Mucosa of descending colon (tissue), 3 donors: ENCODE results near the gene SYNPO2L. TPM values are rescaled to one million over a fixed set of nuclear protein-coding genes. Genes with fewer than 3 reads are reported as not detected.

ENCODE experiments used
- total RNA-seq, 3 donors: library from RNA; stranded (reverse); fragmentation: NEBNext Ultra II Directional in 2 of 3; extraction: Animal tissue kit (Norgen Biotek cat#: 25700) in 2 of 3; gene quantifications; one replicate each; pipeline versions ENCODE4 v1.2.1 to v1.2.4, GENCODE V29; 2021 to 2023
- donor health status: DM: no; HTN: no; CAD: no; lungs with moderate emphysema.
- donor health status: DM: no; HTN: no; CAD: no.
- donor health status: DM: no; HTN: yes; CAD: no.

The SYNPO2L gene
- total RNA-seq, 3 donors from 2014 or later = 0.05 TPM; not detected in 2

Other genes starting within 250 kb of the SYNPO2L start
- gene ANXA7, start 242.0 kb downstream of the SYNPO2L start, total RNA-seq = 100 to 1,000 TPM in 1 of 3 donors, 10 to 100 TPM in 2; 93.7 to 106 (median 99.9) TPM
- gene MSS51, start 222.5 kb downstream of the SYNPO2L start, total RNA-seq = 1 to 10 TPM; 1.8 to 2.8 (median 2.7) TPM
- gene PPP3CB, start 160.0 kb downstream of the SYNPO2L start, total RNA-seq = 10 to 100 TPM; 25.8 to 79.6 (median 27.3) TPM
- gene USP54, start 64.7 kb downstream of the SYNPO2L start, total RNA-seq = 100 to 1,000 TPM in 2 of 3 donors, 10 to 100 TPM in 1; 97.0 to 149 (median 109) TPM
- not detected for gene MYOZ1, start 14.6 kb downstream of the SYNPO2L start, total RNA-seq
- 10 to 100 TPM in 1 of 3 donors, 1 to 10 TPM in 2; 6.4 to 12.8 (median 10.0) TPM for gene AGAP5, start 42.1 kb upstream of the SYNPO2L start, total RNA-seq
- gene SEC24C, start 88.3 kb upstream of the SYNPO2L start, total RNA-seq = 10 to 100 TPM; 64.5 to 73.6 (median 71.2) TPM
- gene CHCHD1, start 126.0 kb upstream of the SYNPO2L start, total RNA-seq = 10 to 100 TPM; 19.8 to 26.2 (median 22.7) TPM
- gene ZSWIM8, start 129.6 kb upstream of the SYNPO2L start, total RNA-seq = 100 to 1,000 TPM in 1 of 3 donors, 10 to 100 TPM in 2; 72.5 to 119 (median 90.1) TPM
- 10 to 100 TPM; 26.7 to 39.0 (median 29.0) TPM for gene NDST2, start 155.6 kb upstream of the SYNPO2L start, total RNA-seq
- gene CAMK2G, start 218.5 kb upstream of the SYNPO2L start, total RNA-seq = 100 to 1,000 TPM in 1 of 3 donors, 10 to 100 TPM in 2; 53.5 to 141 (median 57.2) TPM